Testis (tissue), 2 donors: ENCODE data around the gene UBA1.

Experiments used
- POLR2A ChIP-seq: fragments of 450-650 bp; IDR thresholded peaks from one replicate; pipeline ENCODE4 v1.6.1; 2017; ENCODE audit warnings: antibody characterized with exemption, mild to moderate bottlenecking, moderate library complexity
- TF ChIP-seq, protein P1 (sequence below), 3 experiments: fragments of 450-650 bp in 2 of 3; fragments of 200-600 bp in 1 of 3; sonication (generic) in 1 of 3; IDR thresholded peaks; one replicate each; pipeline ENCODE4 v1.5.1; 2016 to 2019; ENCODE audit warnings: antibody characterized with exemption in 3 of 3, mild to moderate bottlenecking in 2 of 3, moderate library complexity in 1 of 3

DNA sequence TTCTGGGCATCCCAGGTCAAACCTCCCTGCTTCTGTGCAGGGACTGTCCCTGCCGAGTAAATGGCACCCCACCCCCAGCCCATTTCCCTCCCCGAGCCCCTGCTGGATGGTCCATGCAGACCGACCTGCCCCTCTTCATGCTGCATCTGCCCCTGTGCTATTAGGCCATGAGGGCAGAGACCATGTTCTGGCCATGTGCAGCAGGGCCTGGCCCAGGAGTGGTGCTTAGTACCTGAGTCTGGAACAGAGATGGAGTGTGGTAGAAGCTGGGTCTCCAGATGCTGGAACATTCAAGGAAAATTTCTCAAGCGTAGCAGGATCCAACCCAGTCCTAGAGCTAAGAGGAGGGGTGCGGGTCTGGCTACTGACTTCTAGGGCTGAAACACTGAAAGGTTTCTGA, 15.3 kb upstream of the UBA1 start:
- TF ChIP-seq POLR2A = no peak
- TF ChIP-seq, protein P1, sequence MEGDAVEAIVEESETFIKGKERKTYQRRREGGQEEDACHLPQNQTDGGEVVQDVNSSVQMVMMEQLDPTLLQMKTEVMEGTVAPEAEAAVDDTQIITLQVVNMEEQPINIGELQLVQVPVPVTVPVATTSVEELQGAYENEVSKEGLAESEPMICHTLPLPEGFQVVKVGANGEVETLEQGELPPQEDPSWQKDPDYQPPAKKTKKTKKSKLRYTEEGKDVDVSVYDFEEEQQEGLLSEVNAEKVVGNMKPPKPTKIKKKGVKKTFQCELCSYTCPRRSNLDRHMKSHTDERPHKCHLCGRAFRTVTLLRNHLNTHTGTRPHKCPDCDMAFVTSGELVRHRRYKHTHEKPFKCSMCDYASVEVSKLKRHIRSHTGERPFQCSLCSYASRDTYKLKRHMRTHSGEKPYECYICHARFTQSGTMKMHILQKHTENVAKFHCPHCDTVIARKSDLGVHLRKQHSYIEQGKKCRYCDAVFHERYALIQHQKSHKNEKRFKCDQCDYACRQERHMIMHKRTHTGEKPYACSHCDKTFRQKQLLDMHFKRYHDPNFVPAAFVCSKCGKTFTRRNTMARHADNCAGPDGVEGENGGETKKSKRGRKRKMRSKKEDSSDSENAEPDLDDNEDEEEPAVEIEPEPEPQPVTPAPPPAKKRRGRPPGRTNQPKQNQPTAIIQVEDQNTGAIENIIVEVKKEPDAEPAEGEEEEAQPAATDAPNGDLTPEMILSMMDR (IDR thresholded peaks at IDR 0.05) = no peak
